Measurements from ENCODE around the gene TDRD10. TPM values are rescaled to one million over a fixed set of nuclear protein-coding genes. Genes with fewer than 3 reads are reported as not detected.

The TDRD10 gene
- total RNA-seq, 1 experiment from 2014 or later: not detected

- no peaks in the 10 kb centered on the region for H3F3A ChIP-seq (ENCODE audit: insufficient read depth, low read depth)
- H4K20me1 ChIP-seq (ENCODE audit: insufficient read depth): no peaks in the 10 kb centered on the region
- H3K9me3 ChIP-seq (ENCODE audit: insufficient read depth, low read depth): no peaks in the 10 kb centered on the region
- no peaks in the 10 kb centered on the region for H3K79me2 ChIP-seq (ENCODE audit: low read depth)
- TF ChIP-seq CTCF (conservative IDR thresholded peaks at IDR 0.05) (no peak), EZH2 (IDR thresholded peaks at IDR 0.05; ENCODE audit: low read depth) (no peak)
- ChIA-PET CTCF (no interaction called here), POLR2A (ENCODE audit: unreplicated experiment) (no interaction called here)
- no peaks in the 10 kb centered on the region for H3K4me1 ChIP-seq (replicated peaks; ENCODE audit: insufficient read depth)
- no peak for DNase-seq
- peaks cover 82% of the 10 kb centered on the region for H3K27me3 ChIP-seq (ENCODE audit: insufficient read depth, low read depth)
- H3K36me3 ChIP-seq (ENCODE audit: low read depth): no peaks in the 10 kb centered on the region
- no TSS peak for BruUV-seq (replicated peaks)
- H3K4me2 ChIP-seq: no peak overlapping the region
- H2AFZ ChIP-seq: no peak overlapping the region
- H3K9me2 ChIP-seq (ENCODE audit: insufficient read depth): no peaks in the 10 kb centered on the region
- intact Hi-C loops (cut with micrococcal nuclease; ENCODE audit: unreplicated experiment): no loop called here
- H3K27ac ChIP-seq: no peak overlapping the region
- H3K4me3 ChIP-seq: no peak overlapping the region
These were observed 1.9 kb downstream of the TDRD10 start for GRCh38 chr1:154503898-154504297.

- Histone ChIP-seq H3K27me3 (ENCODE audit: insufficient read depth, low read depth) (peaks cover 73% of the 10 kb centered on the region), H2AFZ (no peak overlapping the region), H3F3A (ENCODE audit: insufficient read depth, low read depth) (no peaks in the 10 kb centered on the region), H3K4me1 (replicated peaks; ENCODE audit: insufficient read depth) (no peaks in the 10 kb centered on the region), H3K4me2 (no peak overlapping the region), H3K36me3 (ENCODE audit: low read depth) (no peaks in the 10 kb centered on the region), H4K20me1 (ENCODE audit: insufficient read depth) (no peaks in the 10 kb centered on the region), H3K9me3 (ENCODE audit: insufficient read depth, low read depth) (no peaks in the 10 kb centered on the region), H3K79me2 (ENCODE audit: low read depth) (no peaks in the 10 kb centered on the region), H3K27ac (no peak overlapping the region), H3K4me3 (no peak overlapping the region), H3K9me2 (ENCODE audit: insufficient read depth) (no peaks in the 10 kb centered on the region)
- TF ChIP-seq EZH2 (IDR thresholded peaks at IDR 0.05; ENCODE audit: low read depth): no peak
- no peak for TF ChIP-seq CTCF (conservative IDR thresholded peaks at IDR 0.05)
- ChIA-PET CTCF (no interaction called here), POLR2A (ENCODE audit: unreplicated experiment) (interaction anchor here (0.6 kb wide), 1 partner anchor 187 kb away, joined by 7 read pairs; the partner anchor contains the start of gene ATP8B2)
- intact Hi-C loops (cut with micrococcal nuclease; ENCODE audit: unreplicated experiment): no loop called here
- no TSS peak for BruUV-seq (replicated peaks)
- DNase-seq: no peak
These were observed 10.7 kb downstream of the TDRD10 start for GRCh38 chr1:154512760-154513159.

GRCh38 chr1:154514066-154514553 is 12.1 kb downstream of the TDRD10 start:
- peaks cover 67% of the 10 kb centered on the region for H3K27me3 ChIP-seq (ENCODE audit: insufficient read depth, low read depth)
- H3K4me3 ChIP-seq: no peak overlapping the region
- CTCF ChIA-PET: no interaction called here

More at GRCh38 chr1:154514066-154514553, 12.1 kb downstream of the TDRD10 start:
- H3F3A ChIP-seq (ENCODE audit: insufficient read depth, low read depth): no peaks in the 10 kb centered on the region
- H3K4me1 ChIP-seq (replicated peaks; ENCODE audit: insufficient read depth): no peaks in the 10 kb centered on the region
- H3K9me2 ChIP-seq (ENCODE audit: insufficient read depth): no peaks in the 10 kb centered on the region
- H4K20me1 ChIP-seq (ENCODE audit: insufficient read depth): no peaks in the 10 kb centered on the region
- no peaks in the 10 kb centered on the region for H3K79me2 ChIP-seq (ENCODE audit: low read depth)
- POLR2A ChIA-PET (ENCODE audit: unreplicated experiment): no interaction called here
- no peak for TF ChIP-seq CTCF (conservative IDR thresholded peaks at IDR 0.05)
- no peak for DNase-seq
- intact Hi-C loops (cut with micrococcal nuclease; ENCODE audit: unreplicated experiment): no loop called here
- H3K27ac ChIP-seq: no peak overlapping the region
- no peaks in the 10 kb centered on the region for H3K9me3 ChIP-seq (ENCODE audit: insufficient read depth, low read depth)
- BruUV-seq (replicated peaks): no TSS peak
- no peaks in the 10 kb centered on the region for H3K36me3 ChIP-seq (ENCODE audit: low read depth)
- H3K4me2 ChIP-seq: no peak overlapping the region
- H2AFZ ChIP-seq: no peak overlapping the region
